NT2/D1 (cell line): ENCODE data around the gene IWS1.

Source experiments
- SUZ12 ChIP-seq: IDR thresholded peaks from 2 replicates; pipeline ENCODE4 v1.6.1; 2011; ENCODE audit not compliant: insufficient read length, insufficient read depth; ENCODE audit errors: extremely low read depth
- YY1 ChIP-seq: IDR thresholded peaks from 2 replicates; pipeline ENCODE4 v1.6.1; 2011; ENCODE audit not compliant: insufficient read length, insufficient read depth
- ZNF274 ChIP-seq: IDR thresholded peaks from 2 replicates; pipeline ENCODE4 v1.6.1; 2011; ENCODE audit warnings: mild to moderate bottlenecking, low read depth, low read length

- no peak for TF ChIP-seq YY1
- TF ChIP-seq ZNF274: no peak
- TF ChIP-seq SUZ12: no peak
Observed at GRCh38 chr2:127510073-127510472, 16.2 kb downstream of the IWS1 start.
